Kidney glomerular epithelial cell (primary cell): Measurements from ENCODE around the gene NPNT.
"Not testable (repeated sequence)": the region's sequence is repeated elsewhere in the genome, so short reads cannot be mapped to it uniquely, and the experiment has no call there.

Experiments used
- DNase-seq: peaks from one replicate; lab custom pipeline; 2025; lab: John Stamatoyannopoulos, UW

Gene NPNT, protein sequence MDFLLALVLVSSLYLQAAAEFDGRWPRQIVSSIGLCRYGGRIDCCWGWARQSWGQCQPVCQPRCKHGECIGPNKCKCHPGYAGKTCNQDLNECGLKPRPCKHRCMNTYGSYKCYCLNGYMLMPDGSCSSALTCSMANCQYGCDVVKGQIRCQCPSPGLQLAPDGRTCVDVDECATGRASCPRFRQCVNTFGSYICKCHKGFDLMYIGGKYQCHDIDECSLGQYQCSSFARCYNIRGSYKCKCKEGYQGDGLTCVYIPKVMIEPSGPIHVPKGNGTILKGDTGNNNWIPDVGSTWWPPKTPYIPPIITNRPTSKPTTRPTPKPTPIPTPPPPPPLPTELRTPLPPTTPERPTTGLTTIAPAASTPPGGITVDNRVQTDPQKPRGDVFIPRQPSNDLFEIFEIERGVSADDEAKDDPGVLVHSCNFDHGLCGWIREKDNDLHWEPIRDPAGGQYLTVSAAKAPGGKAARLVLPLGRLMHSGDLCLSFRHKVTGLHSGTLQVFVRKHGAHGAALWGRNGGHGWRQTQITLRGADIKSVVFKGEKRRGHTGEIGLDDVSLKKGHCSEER

DNA sequence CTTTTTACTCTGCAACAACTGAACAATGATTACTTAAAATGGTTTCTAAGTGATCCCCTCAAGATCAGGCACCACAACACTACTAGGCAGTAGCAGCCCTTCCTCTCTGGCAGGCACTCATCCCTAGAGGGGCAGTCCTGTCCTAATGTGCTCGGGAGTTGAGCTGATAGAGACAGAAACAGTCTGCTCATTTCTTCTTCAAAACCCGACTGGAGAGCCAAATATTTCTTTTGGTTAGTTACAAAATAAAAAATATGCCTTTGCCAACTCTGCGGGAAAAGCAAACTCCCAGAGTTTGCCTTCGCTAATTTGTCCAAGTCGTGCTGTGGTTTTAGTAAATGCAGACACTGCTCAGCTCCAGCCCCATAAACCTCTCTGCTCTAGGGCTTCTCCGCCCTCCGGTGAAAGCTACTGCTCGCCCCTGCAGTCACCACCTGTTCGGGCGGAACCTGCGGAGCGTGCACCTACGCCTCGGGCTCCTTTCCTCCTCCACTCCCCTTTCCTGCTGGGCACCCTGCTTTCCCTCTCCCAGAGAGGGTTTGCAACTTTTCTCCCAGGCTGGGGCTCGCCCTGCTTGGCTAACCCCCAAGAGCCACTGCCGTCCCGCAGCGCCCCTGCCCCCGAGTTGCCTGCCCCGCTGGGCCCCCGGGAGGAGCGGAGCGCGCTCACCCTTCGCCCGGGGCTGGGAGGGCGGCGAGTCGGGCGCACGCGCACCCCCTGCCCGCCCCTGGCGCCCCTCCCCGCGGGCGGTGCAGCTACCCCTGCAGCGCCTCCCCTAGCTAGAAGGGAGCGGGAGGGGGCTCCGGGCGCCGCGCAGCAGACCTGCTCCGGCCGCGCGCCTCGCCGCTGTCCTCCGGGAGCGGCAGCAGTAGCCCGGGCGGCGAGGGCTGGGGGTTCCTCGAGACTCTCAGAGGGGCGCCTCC, at the start of gene NPNT:
TSS of gene NPNT (plus strand) at position 812 of the 923 bp plus-strand sequence. CDS start 182 bp downstream, outside the sequence.
- DNase-seq: no peak

DNA sequence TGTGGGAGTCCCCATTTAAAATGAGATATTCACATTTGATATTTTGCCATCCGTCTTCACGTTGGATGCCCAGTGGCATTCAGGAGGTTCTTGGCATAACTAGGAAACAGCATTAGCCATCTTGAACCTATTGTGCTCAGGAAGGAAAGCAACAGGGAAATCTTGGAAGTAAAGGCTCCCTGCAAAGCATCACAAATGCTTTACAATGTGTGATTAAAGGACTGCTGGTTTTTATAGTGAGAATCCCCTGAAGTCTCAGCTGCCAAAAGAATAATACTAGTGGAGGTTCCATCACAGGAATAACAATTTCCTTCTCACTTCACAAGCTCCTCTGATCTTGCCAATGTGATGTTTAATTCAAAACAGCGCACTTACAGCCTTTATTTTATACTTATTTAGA, 49.7 kb upstream of the NPNT start:
- no peak for DNase-seq

DNA sequence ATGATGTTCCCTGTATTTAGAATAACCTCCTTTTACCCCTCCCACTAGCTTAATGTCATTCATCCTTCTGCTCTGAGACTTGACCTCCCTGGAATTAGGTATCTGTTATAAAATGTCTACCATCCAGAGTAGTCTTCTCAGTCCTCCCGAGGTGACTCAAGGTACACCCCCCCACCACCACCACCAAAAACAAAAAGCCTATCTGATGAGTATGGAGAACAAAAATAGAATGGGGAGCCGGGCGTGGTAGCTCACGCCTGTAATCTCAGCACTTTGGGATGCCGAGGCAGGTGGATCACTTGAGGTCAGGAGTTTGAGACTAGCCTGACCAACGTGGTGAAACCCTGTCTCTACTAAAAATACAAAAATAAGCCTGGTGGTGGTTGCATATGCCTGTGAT, 46.9 kb upstream of the NPNT start:
- DNase-seq: not testable (repeated sequence)

DNA sequence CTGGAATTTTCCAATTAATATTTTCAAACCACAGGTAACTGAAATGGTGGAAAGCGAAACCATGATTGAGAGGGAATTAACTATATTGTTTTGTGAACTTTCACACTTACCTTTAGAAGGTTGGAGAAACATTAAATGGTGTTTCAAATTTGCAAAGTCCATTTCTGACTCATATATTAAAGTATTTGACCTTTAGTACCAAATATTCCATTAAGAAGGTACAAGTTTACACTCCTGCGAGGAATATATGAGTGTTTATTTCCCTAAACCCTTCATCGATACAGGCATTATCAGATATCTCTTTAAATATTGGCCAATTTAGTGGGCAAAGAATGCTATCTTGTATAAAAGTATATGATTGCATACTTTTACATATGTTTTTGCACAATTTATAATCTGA, 44.1 kb upstream of the NPNT start:
- DNase-seq: no peak

DNA sequence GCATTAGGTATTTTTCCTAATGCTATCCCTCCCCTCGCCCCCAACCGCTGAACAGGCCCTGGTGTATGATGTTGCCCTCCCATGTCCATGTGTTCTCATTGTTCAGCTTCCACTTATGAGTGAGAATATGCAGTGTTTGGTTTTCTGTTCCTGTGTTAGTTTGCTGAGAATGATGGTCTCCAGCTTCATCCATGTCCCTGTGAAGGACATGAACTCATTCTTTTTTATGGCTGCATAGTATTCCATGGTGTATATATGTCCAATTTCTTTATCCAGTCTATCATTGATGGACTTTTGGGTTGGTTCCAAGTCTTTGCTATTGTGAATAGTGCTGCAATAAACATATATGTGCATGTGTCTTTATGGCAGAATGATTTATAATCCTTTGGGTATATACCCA, 43.0 kb upstream of the NPNT start:
- DNase-seq: not testable (repeated sequence)

DNA sequence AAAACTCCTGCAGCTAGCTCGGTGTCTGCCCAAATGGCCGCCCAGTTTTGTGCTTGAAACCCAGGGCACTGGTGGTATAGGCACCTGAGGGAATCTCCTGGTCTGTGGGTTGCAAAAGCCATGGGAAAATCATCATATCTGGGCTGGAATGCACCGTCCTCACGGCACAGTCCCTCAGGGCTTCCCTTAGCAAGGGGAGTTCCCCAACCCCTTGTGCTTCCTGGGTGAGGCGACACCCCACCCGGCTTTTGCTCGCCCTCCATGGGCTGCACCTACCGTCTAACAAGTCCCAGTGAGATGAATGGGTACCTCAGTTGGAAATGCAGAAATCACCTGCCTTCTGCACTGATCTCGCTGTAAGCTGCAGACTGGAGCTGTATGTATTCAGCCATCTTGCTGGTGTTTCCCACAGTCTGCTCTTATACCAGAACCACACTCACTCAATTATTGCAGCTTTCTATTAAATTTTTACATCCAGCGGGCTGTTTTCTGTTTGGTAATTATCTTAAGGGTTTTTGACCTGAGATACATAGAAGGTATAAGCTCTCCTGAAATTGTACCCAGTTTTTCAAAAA, 36.7 kb upstream of the NPNT start:
- no peak for DNase-seq

DNA sequence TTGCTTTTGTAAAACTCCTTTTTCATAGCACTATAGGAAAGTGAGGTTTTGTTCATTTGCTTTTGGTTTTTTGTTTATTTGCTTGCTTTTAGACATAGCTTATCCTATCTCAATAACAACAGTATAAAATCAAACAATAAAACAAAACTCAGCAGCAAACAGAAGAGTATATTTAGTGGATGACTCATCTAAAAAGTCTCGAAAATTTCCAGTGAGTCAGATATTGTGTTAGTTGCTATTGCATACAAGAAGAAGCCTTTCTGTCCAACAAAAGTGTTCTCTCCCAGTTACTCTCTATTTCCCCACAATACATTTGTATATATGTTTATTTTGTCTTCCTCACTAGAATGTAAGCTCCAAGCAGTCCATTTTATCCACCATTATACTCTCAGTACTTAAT, 36.0 kb upstream of the NPNT start:
- DNase-seq: no peak

DNA sequence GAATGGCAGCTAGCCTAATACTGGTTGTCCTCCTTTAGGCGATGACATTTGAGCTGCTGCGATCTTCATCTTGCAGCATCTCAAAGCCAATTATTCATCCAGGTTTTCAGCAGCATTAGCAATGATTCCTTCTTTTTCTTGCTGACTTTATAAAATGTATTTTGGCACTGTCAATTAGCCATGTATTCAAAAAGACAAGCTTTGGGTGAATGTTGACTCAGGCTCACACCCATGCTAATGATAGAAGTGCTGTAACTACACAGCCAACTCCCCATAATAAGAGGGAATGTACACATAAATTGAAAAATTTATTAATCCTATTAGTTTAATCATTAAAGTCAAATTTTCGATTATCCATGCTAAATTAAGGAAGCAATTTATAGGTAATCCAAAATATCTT, 24.3 kb upstream of the NPNT start:
- no peak for DNase-seq

DNA sequence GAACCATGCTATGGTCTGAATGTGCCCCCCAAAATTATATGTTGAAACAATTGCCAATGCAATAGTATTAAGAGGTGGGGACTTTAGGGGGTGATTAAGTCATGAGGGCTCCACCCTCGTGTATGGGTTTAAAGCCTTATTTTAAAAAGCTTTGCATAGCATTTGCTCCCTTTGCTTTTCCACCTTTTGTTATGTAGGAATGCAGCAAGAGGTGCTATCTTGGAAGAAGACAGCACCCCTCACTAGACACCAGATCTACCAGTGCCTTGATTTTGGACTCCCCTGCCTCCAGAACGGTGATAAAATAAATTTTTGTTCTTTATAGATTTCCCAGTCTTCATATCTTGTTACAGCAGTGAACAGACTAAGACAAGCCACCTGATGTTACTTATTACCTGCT, 23.3 kb upstream of the NPNT start:
- DNase-seq: no peak

DNA sequence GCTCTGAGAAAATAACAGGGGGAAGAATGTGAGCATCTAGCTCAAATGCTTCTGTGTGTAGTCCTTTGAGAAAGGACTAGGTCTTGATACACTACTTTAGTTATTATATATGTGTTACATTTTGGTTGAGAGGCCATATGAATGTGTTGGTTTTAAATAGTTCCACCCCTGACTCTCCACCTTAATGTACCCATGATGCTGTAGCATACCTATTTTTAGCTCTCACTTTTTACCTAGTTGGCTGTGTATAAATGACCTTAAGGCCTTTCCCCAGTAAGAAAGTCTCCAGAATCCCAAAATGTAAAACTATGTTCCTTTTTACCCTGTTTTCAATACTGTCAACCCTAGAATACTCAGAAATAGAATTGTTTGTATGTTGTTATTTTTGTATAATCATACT, 20.0 kb upstream of the NPNT start:
- DNase-seq: no peak

DNA sequence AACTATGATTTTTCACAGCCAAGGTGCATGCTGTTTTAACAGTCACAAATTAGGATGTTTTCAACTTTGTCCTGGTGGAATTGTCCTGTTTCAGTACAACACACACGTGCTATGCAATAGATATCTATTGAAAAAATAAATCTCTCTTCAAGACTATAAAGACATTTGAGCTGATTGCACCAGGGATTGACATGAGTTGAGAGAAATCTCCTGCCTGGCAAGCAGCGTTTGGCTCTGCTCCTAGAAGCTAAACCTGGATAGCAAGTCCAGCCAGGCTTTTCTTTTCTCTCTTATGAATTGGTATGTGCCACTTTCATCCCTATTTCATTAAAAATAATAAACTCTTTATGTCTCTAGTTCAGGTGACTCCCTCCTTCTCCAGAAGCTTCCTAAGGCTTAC, 16.6 kb upstream of the NPNT start:
- DNase-seq: no peak

DNA sequence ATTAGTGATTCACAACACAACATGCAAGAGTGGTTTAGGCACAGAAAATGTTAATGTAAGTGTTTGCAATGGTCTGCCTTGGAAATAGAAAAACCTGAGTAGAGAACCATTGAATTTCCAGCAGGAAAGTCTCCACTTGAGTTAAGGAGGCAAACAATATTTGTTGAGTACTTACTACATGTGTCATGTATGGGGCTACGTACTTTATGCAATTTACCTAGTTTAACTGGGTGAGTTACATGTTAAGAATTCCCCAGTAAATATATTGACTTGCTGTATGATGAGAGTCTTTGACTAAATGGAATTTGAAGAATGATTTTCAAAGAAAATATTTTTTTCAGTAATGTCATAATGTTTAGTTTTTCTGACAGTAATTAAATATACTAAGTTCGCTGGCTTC, 7.8 kb upstream of the NPNT start:
- no peak for DNase-seq

DNA sequence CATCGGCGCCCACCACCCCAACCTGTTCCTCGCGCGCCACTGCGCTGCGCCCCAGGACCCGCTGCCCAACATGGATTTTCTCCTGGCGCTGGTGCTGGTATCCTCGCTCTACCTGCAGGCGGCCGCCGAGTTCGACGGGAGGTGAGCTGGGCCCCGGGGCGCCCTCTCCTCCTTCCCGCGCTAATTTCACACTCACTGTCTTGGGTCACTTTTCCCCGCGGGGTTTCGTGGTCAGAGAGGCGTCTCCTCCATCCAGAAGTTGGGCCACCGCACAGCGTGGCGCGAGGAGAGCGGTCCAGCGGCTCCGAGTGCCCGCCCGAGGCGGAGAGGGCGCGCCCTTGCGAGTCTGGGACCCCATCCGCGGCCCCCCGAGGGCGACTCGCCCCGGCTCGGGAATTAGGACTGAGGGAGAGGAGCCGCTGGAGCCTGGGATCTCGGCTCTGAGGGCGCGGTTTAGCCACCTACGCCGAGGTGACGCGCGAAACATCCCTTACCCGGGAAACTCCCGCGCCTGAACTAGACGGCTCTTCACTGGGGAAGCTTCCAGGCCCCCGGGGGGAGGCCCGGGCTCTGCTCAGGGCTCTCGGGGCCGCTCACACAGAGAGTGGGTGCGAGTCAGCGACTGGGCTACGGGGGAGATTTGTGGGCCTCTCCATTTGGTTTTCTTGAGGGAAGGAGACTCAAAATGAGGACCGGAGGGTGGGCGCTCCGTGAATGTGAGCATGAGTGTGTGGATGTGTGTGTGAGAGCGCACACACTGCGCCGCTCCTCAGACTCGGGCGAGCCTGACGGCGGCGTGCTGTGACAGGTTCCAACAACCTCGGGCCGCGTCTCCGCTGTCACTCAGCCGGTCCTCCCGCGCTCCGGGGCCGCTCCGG, 551 bp downstream of the NPNT start:
- DNase-seq: no peak

DNA sequence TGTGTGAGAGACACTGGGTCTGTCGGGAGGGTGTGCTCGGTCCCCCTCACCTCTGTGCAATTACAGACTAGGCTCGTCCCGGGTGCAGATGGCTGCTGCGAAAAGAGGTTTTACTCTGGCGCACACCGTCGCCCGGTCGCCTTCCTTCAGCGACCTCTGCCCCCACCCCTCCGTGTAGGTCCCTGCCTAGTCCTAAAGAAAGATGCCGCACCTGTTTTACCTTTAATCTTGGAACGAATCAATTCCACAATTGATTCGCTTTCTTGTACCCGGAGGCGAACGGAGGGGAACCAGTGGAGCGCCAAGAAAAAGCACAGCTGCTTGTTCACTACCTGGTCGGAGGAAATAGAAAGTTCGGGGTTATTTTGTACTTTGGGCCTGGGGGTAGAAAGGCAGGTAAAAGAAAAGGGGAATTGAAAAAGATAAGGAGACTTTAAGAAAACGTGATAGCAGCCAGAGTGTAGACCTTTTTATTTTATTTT, 1.2 kb downstream of the NPNT start:
- no peak for DNase-seq

DNA sequence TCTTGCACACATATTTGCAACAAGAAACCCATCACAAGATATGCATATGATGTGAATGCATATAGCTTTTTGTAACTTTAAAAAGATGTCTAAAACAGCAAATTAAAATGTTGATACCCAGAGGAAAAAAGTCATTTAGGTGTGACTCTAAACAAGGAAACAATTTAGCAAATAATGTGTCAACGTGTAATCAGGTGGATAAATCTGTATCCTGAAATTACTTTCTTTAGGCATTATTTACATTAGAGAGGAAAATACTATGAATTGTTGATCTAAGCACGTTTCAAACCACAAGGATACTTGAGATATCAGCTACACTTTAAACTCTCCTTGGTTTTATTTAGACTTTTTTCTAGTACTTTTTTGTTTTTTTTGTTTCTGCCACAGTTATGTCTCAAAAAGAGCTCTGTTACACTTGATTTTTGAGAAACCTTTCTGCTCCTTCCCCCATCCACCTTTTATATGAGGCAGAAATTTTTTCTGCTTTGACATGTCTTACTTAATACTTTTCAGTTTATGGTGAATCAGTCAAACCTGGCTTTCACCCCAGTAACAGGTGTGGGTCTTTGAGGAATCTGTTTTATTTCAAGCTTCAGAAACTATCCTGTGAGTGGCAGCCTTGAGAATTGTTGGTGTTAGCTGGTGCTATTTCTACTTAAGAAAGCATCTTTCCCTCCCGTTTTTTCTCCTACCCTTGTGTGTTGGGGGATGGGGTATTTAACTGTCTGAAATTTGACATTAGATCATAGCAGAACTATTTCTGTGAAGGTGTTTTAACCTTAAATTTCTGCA, 1.9 kb downstream of the NPNT start:
- DNase-seq: no peak

DNA sequence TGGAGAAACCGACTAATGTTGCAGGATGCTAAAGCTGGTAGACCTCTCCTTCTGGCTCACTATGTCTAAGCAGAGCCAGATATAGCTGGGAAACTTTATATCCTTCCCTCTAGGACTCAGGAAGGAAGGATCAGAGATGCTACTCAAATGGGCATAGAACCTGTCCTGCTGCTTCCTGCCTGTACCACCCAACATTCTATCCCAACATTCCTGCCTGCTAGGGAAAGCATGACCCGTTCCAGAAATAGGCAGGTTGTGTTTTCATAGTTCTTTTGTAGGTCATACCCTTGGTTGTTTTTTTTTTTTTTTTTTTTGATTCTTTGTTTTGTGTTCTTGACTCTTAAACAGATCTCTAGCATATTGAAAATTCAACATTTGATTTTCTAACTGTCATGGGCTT, 5.3 kb downstream of the NPNT start:
- DNase-seq: no peak

DNA sequence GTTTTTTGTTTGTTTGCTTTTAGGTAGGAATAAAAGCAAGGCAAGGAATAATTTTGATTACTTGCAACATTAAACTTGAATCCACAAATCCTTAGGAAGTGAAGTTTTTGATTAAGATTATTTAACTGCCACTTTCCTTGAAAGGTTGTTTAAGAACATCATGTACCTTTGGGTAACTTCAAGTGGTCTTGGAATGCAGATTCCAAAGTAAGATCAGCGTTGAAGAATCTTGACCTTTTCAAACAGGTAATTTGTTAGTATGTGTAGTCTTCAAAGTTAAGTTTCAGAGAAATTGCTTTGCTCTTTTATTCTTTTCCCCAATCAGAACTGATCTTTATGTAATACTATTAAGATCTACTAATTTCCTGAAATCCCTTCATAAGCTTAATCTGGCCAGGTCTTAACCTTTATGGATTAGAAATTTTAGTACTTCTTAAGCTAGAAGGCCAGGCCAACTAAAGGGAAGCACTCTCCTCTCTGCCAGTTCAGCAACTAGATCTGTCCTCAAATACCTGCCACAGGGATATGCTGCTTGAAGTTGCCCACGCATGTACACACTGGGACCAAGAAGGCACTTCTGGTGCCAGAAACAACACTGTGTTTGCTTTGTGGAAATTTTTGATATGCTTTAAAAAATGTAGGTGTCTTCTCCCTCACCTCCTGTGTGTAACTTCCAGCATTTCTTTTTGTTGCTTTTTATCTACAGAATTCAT, 7.4 kb downstream of the NPNT start:
- no peak for DNase-seq

DNA sequence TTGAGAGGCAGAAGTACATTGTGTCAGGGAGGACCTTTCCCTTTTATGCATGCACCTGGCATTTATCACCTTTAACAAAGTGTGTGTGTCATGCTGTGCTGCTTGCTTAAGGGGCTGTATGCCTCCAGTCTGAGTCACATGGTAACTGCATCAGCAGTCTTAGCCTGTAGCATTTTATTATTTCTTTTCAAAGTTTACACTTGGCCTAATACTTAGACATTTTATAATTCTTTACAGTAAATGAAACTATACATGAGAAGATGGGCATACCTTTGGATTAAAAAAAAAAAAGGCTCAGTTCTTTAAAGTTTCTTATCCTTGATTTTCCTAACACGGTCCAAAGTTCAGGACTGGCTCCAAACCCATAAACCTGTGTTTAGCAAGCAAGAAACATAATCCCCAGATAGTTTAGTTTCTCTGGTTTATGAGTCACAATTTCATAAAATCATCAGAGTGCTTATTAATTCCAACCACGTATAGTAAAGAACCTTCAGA, 14.6 kb downstream of the NPNT start:
- no peak for DNase-seq

DNA sequence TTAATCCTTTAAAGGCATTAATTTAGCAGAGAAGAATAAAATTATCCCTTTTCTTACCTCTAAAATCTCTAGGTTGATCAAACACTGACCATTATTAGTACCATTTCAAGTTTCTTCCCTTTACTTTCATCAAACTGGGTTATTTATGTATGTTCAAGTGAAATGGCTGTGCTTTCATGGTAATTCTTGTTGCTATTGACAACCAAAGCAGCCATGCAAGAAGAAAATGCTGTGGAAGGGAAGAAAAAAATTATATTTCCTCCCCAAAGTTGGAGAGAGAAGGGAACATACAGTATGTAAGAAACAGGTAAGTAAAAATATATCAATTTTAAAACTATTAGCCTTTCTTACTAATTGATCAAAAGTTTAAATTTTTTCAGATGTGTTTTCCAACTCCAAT, 16.2 kb downstream of the NPNT start:
- DNase-seq: no peak

DNA sequence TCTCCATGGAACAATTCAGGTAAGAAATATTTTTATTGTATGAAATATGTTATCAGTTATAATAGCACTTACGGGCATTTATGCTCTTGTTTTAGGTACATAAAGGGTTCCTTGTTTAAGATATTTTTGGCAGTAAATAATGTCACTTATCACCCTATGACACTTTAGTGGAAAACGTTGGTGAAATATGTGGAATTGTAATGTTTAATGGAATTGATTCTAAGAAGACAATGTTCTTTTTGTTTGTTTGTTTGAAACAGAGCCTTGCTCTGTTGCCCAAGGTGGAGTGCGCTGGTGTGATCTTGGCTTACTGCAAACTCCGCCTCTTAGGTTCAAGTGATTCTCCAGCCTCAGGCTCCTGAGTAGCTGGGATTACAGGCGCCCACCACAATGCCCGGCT, 17.4 kb downstream of the NPNT start:
- no peak for DNase-seq
